ENCODE results near the gene XBP1. TPM values are rescaled to one million over a fixed set of nuclear protein-coding genes. Genes with fewer than 3 reads are reported as not detected.
"Not testable (repeated sequence)": the region's sequence is repeated elsewhere in the genome, so short reads cannot be mapped to it uniquely, and the experiment has no call there.

XBP1 gene
- polyA plus RNA-seq, 1 experiment = 205 TPM

GRCh38 chr22:28761449-28761755 is 39.0 kb downstream of the XBP1 start:
- no peak for DNase-seq (ENCODE audit: low read depth, low spot score)
- H3K4me3 ChIP-seq (ENCODE audit: low read depth, low read length) = no peak overlapping the region
- no peak overlapping the region for H3K27ac ChIP-seq (ENCODE audit: low read depth, low read length)
- no peaks in the 10 kb centered on the region for H3K9me3 ChIP-seq (ENCODE audit: control insufficient read depth, insufficient read depth, low read length)
- TF ChIP-seq, protein P1, sequence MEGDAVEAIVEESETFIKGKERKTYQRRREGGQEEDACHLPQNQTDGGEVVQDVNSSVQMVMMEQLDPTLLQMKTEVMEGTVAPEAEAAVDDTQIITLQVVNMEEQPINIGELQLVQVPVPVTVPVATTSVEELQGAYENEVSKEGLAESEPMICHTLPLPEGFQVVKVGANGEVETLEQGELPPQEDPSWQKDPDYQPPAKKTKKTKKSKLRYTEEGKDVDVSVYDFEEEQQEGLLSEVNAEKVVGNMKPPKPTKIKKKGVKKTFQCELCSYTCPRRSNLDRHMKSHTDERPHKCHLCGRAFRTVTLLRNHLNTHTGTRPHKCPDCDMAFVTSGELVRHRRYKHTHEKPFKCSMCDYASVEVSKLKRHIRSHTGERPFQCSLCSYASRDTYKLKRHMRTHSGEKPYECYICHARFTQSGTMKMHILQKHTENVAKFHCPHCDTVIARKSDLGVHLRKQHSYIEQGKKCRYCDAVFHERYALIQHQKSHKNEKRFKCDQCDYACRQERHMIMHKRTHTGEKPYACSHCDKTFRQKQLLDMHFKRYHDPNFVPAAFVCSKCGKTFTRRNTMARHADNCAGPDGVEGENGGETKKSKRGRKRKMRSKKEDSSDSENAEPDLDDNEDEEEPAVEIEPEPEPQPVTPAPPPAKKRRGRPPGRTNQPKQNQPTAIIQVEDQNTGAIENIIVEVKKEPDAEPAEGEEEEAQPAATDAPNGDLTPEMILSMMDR (IDR thresholded peaks at IDR 0.05; ENCODE audit: low read depth, low read length) = no peak
- POLR2A ChIA-PET = no interaction called here
- H3K27me3 ChIP-seq (ENCODE audit: control insufficient read depth, insufficient read depth, low read length) = no peaks in the 10 kb centered on the region
- CTCF ChIA-PET = no interaction called here

DNA sequence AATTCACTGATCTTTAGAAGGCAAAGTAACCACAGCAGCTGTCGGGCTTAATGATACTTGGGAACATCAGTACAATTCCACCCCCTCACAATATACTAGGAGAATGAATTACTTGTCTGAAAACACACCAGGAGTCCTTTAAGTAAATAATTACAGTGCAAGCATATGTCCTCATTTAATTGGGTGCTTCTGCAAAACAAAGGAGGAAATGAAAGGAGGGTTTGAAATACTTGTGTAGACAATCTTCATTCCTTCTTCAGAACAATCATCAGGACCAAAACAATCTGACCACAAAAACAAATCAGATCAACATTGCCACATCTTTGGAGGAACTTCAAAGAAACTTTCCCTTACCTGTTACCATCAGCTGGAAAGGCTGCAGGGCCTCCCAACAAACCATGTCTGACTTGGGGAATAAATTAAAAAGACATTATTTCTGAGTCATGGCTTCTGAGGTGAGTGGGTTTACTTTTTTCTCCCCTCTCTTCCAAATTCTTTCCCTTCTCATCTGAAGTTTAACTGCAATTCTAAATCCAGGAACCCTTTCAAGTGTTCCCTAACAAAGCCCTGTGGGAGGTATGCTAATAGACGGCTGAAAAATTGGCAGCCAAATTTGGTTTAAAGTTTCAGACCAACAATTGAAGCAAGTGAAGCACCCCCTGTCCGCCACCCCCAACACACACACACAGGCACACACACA is 40.4 kb downstream of the XBP1 start:
- TF ChIP-seq, protein P1 (IDR thresholded peaks at IDR 0.05; ENCODE audit: low read depth, low read length) = no peak
- no peak overlapping the region for H3K27ac ChIP-seq (ENCODE audit: low read depth, low read length)
- POLR2A ChIA-PET = no interaction called here
- H3K27me3 ChIP-seq (ENCODE audit: control insufficient read depth, insufficient read depth, low read length) = no peaks in the 10 kb centered on the region
- DNase-seq (ENCODE audit: low read depth, low spot score) = no peak
- no peak overlapping the region for H3K4me3 ChIP-seq (ENCODE audit: low read depth, low read length)
- CTCF ChIA-PET = no interaction called here
- no peaks in the 10 kb centered on the region for H3K9me3 ChIP-seq (ENCODE audit: control insufficient read depth, insufficient read depth, low read length)

DNA sequence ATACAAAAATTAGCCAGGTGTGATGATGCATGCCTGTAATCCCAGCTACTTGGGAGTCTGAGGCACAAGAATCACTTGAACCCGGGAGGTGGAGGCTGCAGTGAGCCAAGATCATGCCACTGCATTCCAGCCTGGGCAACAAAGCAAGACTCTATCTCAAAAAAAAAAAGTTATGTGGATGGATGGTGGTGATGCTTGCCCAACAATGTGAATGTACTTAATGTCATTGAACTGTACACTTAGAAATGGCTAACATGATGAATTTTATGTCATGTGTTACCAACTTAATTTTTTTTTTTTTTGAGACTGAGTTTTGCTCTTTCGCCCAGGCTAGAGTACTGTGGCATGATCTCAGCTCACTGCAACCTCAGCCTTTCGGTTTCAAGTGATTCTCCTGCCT is 45.9 kb downstream of the XBP1 start:
- POLR2A ChIA-PET; CTCF ChIA-PET; H3K27ac ChIP-seq (ENCODE audit: low read depth, low read length); H3K9me3 ChIP-seq (ENCODE audit: control insufficient read depth, insufficient read depth, low read length); DNase-seq (ENCODE audit: low read depth, low spot score); H3K27me3 ChIP-seq (ENCODE audit: control insufficient read depth, insufficient read depth, low read length); H3K4me3 ChIP-seq (ENCODE audit: low read depth, low read length): not testable (repeated sequence)

GRCh38 chr22:28750471-28750881 is 49.9 kb downstream of the XBP1 start:
- DNase-seq (ENCODE audit: low read depth, low spot score) = peak; percentile 55
- TF ChIP-seq, protein P1 (IDR thresholded peaks at IDR 0.05; ENCODE audit: low read depth, low read length) = no peak
- no peak overlapping the region for H3K4me3 ChIP-seq (ENCODE audit: low read depth, low read length)
- H3K27ac ChIP-seq (ENCODE audit: low read depth, low read length) = peak overlapping the region; percentile 47
- ChIA-PET POLR2A (interaction anchor here (0.5 to 1.0 kb wide), 4 partner anchors 22 to 50 kb away, joined by 3 to 6 read pairs (median 4); partner anchors contain the start of gene XBP1), CTCF (interaction anchor here (0.6 to 1.5 kb wide), 3 partner anchors 79 to 309 kb away, joined by 3 to 5 read pairs (median 4); no protein-coding TSS in a partner anchor)
- no peaks in the 10 kb centered on the region for H3K27me3 ChIP-seq (ENCODE audit: control insufficient read depth, insufficient read depth, low read length)
- H3K9me3 ChIP-seq (ENCODE audit: control insufficient read depth, insufficient read depth, low read length) = no peaks in the 10 kb centered on the region; the same call in 1 of the 2 replicates

Small RNAs within 50 kb of the gene (small RNA-seq; reads per million reads assigned to genes)
- gene Z93930.1 (ENCODE audit: insufficient read length, low read depth) = not detected

Other genes with a start within 250 kb of the XBP1 start
- 11.2 and 14.1 TPM in 2 replicates for gene TTC28, start 120.7 kb downstream of the XBP1 start, polyA plus RNA-seq (2011; rRNA removed)
- gene CHEK2, start 58.7 kb downstream of the XBP1 start, polyA plus RNA-seq (2011; rRNA removed) = 16.5 and 19.5 TPM in 2 replicates
- gene HSCB, start 58.5 kb downstream of the XBP1 start, polyA plus RNA-seq (2011; rRNA removed) = 23.9 and 24.5 TPM in 2 replicates
- 15.0 and 24.4 TPM in 2 replicates for gene CCDC117, start 27.9 kb downstream of the XBP1 start, polyA plus RNA-seq (2011; rRNA removed)
- 1.3 and 1.4 TPM in 2 replicates for gene ZNRF3, start 83.0 kb upstream of the XBP1 start, polyA plus RNA-seq (2011; rRNA removed)

All from AG04450 (cell line).